IPS DF 6.9 (cell line): Measurements from ENCODE around the gene C5orf15.

Experiments used
- DNase-seq: peaks from one replicate; pipeline ENCODE4 v3.0.0-alpha.2; 2013; ENCODE audit warnings: low read depth, low spot score
- H3K27ac ChIP-seq: one replicate; pipeline ENCODE4 v1.5.1; 2013; ENCODE audit warnings: low read length, control low read depth
- H3K27me3 ChIP-seq: 2 replicates; pipeline ENCODE4 v1.6.1; 2013; ENCODE audit warnings: mild to moderate bottlenecking, low read length; ENCODE audit not compliant: control insufficient read depth, insufficient read depth
- H3K36me3 ChIP-seq: 2 replicates; pipeline ENCODE4 v1.6.1; 2013; ENCODE audit warnings: low read length; ENCODE audit not compliant: control insufficient read depth, insufficient read depth
- H3K4me1 ChIP-seq: 2 replicates; pipeline ENCODE4 v1.6.1; 2013; ENCODE audit warnings: low read length; ENCODE audit not compliant: control insufficient read depth, insufficient read depth
- H3K4me3 ChIP-seq: 2 replicates; pipeline ENCODE4 v1.5.1; 2013; ENCODE audit warnings: mild to moderate bottlenecking, low read length
- H3K9me3 ChIP-seq: 2 replicates; pipeline ENCODE4 v1.6.1; 2013; ENCODE audit warnings: low read length, inconsistent platforms; ENCODE audit not compliant: control insufficient read depth, insufficient read depth
- WGBS: extraction: QIAGEN DNeasy Blood & Tissue Kit; methylation state at CpG from one replicate; pipeline ENCODE4 v1.1.7; 2013; ENCODE audit warnings: mixed read lengths, missing lambda C conversion rate; ENCODE audit not compliant: insufficient read length, insufficient coverage; 5-methylcytosine and 5-hydroxymethylcytosine counted together

C5orf15 gene

DNA sequence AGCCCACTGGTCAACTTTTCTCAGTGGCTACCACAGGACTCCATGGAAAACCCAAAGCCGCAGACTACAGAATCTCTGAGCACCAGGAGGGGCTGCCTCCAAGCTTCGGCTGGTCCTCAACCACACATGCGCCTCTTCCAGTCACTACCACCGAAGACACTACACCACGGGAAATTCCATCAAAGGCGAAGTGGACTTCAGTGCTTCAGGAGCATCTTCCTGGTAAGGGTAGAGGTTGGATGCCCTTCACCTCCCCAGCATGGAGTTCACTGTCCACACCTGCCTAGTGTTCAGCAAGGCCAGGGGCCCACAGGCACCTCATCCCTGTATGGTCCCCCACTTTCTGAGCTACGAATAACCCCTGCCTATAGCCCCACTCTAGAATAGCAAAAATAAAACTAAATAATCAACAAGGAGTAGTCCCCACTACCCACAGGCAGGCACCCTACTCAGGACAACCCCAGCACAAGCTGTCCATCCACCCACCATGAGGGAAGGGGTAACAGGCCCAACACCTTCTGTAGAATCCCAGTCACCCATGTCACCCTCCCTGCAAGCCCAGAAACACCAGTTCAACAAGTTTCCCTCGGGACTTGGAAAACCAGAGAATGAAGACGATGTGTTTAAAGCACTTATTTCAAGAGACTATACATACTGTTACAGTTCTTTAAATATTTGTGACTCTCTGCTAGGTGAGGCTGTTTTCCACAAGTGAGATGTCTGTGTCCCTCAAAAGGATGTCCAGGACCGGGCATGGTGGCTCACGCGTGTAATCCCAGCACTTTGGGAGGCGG, 33.7 kb upstream of the C5orf15 start:
- Histone ChIP-seq H3K4me1 (0 out of 2 replicates have a peak, but pooled peaks cover 3% of the 10 kb centered on the region), H3K4me3 (no peak overlapping the region), H3K27ac (no peak overlapping the region), H3K27me3 (no peaks in the 10 kb centered on the region), H3K36me3 (no peaks in the 10 kb centered on the region), H3K9me3 (no peaks in the 10 kb centered on the region)
- no peak for DNase-seq
- no CpG with 5 or more reads among the region's 13 CpGs for WGBS

DNA sequence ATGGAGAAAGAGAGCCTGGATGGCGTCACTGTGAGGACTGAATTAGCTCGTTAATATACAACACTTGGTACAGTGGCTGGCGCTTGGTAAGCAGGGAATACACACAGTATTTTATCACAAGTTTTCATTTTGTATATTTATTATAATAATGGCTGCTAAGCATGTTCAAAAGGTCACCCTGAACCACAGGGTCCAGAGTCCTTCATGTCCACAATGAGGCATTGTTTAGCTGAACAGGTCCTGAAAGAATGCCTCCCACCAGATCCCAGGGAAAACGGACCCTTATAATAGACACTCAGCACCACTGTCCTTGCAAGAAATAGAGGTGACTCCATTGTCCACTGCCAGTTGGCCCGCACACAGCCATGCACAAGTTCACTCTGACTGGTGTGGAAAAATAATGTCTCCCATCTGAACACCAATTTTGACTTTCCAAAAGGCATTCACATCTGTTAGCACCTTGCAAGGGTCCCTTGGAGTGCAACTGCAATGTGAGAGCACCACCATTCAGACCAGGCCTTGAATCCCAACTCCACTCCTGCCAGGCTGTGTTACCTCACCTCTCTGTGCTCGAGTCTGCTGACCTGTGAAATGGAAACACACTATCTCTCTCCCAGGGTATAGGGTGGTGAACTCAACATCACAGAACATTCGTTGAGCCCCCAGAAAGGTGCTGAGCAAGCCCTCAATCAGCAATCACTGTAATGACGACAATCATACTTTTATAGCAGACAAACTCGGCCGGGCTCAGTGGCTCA, 32.5 kb upstream of the C5orf15 start:
- Histone ChIP-seq H3K27ac (no peak overlapping the region), H3K27me3 (no peaks in the 10 kb centered on the region), H3K36me3 (no peaks in the 10 kb centered on the region), H3K9me3 (no peaks in the 10 kb centered on the region), H3K4me3 (no peak overlapping the region), H3K4me1 (peaks cover 8% of the 10 kb centered on the region)
- WGBS: no CpG with 5 or more reads among the region's 10 CpGs
- no peak for DNase-seq

DNA sequence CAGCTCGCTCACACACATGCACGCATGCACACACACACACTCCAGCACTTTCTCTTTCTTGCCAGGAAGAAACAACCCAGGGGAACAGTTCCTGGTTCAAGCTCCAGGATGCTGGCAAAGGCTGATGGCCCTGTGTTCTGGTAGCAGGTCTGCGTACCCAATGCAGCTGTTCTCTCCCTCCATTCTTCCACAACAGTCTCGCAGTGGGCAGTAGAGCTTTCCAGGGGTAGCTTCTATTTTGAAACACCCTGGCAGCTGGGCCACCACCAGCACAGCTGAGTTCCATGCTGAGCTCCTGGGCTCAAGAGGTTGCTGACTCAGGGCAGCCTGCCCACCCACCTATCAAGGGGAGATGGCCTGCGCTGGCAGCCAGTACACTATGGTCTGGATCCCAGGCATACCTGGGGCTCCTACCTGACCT, 31.7 kb upstream of the C5orf15 start:
- WGBS: no CpG with 5 or more reads among the region's 5 CpGs
- no peaks in the 10 kb centered on the region for H3K36me3 ChIP-seq
- peaks cover 9% of the 10 kb centered on the region for H3K4me1 ChIP-seq
- H3K27me3 ChIP-seq: no peaks in the 10 kb centered on the region
- no peak overlapping the region for H3K27ac ChIP-seq
- no peak overlapping the region for H3K4me3 ChIP-seq
- DNase-seq: no peak
- H3K9me3 ChIP-seq: no peaks in the 10 kb centered on the region

DNA sequence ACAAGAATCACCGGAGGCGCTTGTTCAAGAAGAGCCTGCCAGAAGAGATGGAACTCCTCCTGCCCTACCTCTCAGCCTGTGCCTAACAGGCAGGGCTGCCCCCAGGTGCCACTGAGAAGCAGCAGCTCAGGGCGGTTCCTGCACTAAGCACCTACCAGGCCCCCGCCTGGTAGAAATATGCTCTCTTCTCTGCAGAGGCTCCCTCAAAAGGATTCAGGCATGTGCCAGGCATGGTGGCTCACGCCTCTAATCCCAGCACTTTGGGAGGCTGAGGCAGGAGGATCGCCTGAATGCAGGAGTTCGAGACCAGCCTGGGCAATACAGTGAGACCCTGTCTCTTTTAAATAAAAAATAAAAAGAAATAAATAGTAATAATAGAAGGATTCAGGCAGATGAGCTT, 30.4 kb upstream of the C5orf15 start:
- no peaks in the 10 kb centered on the region for H3K27me3 ChIP-seq
- no peak overlapping the region for H3K4me3 ChIP-seq
- peaks cover 9% of the 10 kb centered on the region for H3K4me1 ChIP-seq
- no peak overlapping the region for H3K27ac ChIP-seq
- H3K36me3 ChIP-seq: no peaks in the 10 kb centered on the region
- no peak for DNase-seq
- H3K9me3 ChIP-seq: no peaks in the 10 kb centered on the region
- WGBS: no CpG with 5 or more reads among the region's 7 CpGs

DNA sequence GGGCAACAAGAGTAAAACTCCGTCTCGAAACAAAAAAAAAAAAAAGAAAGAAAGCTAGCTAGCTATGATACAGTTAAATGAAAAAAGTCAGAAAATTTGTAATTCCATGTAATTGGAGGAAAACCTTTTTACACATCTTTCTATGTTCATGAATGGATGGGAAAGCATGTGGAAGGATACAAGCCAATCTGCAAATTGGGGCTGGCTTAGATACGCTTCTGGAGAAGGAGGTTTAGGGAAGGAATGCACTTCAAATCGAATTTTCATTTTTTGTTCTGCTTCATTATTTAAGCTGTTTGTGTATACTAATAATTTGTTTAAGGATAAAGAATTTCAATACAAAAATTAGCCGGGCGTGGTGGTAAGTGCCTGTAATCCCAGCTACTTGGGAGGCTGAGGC, 29.6 kb upstream of the C5orf15 start:
- WGBS: no CpG with 5 or more reads among the region's 6 CpGs

DNA sequence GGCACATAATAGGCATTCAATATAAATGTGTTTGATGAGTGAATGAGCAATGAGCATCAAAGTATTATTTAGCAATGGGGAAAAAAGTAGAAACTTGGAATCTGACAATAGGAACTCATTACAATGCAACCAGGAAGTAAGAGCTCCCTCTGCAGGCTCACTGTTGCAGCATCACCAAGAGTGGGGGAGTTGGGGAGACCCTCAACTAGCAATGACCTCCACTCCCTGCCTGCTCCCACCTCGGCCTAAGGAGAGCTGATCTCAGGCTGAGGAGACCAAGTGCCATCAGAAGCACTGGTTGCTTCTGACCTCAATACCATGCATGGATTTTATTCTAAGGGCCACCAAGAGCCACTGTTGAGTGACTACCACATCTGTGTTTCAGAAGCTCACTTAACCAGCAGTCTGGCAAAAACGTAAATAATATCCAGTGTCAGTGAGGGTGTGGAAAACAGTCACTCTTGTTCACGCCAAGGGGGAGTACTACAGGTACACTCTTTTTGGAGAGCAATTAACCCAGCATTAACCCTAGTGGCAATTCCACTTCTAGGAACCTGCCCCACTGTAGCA, 28.3 kb upstream of the C5orf15 start:
- WGBS: no CpG with 5 or more reads among the region's 3 CpGs
- no peaks in the 10 kb centered on the region for H3K27me3 ChIP-seq
- no peak overlapping the region for H3K4me3 ChIP-seq
- H3K27ac ChIP-seq: no peak overlapping the region
- H3K9me3 ChIP-seq: no peaks in the 10 kb centered on the region
- peaks cover 7% of the 10 kb centered on the region for H3K4me1 ChIP-seq
- DNase-seq: no peak
- H3K36me3 ChIP-seq: no peaks in the 10 kb centered on the region

More for the DNA sequence above, 29.6 kb upstream of the C5orf15 start:
- no peak for DNase-seq
- Histone ChIP-seq H3K27ac (no peak overlapping the region), H3K4me1 (peaks cover 8% of the 10 kb centered on the region), H3K36me3 (no peaks in the 10 kb centered on the region), H3K4me3 (no peak overlapping the region), H3K9me3 (no peaks in the 10 kb centered on the region), H3K27me3 (no peaks in the 10 kb centered on the region)

DNA sequence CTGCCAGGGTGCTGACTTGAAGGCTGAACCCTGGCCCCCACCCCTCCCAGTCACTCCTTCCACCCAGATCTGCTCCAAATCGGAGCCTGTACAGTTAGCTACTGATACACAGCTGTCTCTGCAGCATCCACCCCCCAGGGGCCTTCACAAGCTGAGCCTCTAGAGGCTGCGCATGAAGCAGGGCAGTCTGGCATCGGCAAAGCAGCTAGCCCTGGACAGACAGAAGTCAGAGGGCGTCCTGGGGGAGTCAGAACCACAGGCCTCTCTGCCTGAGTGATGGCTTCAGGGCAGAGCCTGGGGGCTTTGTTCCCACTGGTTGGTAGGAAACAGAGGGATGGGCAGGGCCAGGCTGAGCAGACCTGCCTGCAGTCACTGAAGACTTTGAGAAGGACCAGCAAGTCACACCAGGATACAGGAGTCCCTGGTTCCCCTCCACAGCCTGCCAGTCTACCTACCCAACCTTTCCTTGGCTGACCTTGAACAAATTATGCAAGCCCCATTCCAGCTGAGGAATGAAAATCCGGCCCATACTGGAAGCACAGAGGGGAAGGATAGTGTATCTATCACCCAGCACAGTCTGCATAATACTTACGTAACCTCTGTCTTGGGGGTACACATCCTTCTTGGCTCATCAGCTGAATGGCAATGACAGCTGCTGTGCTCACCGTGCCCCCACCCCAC, 27.6 kb upstream of the C5orf15 start:
- DNase-seq: no peak
- Histone ChIP-seq H3K27me3 (no peaks in the 10 kb centered on the region), H3K4me1 (peaks cover 7% of the 10 kb centered on the region), H3K4me3 (no peak overlapping the region), H3K36me3 (no peaks in the 10 kb centered on the region; the same call in 1 of the 2 replicates), H3K9me3 (no peaks in the 10 kb centered on the region), H3K27ac (no peak overlapping the region)
- no CpG with 5 or more reads among the region's 7 CpGs for WGBS

DNA sequence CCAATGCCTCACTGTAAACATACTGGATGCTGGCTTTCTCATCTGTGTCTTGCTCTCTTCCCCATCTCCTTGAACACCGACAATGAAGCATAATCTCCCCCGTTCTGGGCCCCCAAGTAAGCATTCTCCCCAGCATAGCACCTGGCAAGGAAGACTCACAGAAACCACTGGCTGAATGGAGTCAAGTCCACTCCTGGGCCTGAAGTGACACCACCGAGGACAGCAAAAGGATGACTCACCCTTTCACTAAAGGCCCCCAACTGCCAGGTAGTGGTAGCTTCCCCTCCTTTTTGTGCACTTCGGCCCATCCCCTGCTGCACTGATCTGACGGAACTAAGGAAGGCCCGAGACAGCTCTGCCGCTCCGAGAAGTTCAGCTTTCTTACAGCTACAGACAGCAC, 26.9 kb upstream of the C5orf15 start:
- H3K4me3 ChIP-seq: no peak overlapping the region
- no CpG with 5 or more reads among the region's 8 CpGs for WGBS

DNA sequence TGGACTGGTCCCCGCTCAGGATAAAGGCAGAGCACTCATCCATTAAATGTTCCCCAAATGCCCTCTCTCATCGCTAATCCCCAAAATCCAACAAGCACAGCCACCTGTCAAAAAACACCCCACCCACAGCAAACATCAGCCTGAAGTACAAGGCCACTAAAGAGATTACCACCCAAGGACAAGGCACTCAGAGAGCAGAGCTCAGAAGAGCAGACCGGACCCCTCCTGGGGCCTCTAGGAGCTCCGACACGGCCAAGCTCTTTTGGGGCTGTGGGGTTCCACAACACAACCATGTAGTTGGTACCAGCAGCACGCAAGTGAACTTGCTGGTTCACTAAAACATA, 26.5 kb upstream of the C5orf15 start:
- WGBS: no CpG with 5 or more reads among the region's 6 CpGs
- no peak for DNase-seq
- no peak overlapping the region for H3K27ac ChIP-seq

More for the DNA sequence above, 26.9 kb upstream of the C5orf15 start:
- Histone ChIP-seq H3K27ac (no peak overlapping the region), H3K27me3 (no peaks in the 10 kb centered on the region), H3K4me1 (peaks cover 7% of the 10 kb centered on the region), H3K36me3 (peaks cover 7% of the 10 kb centered on the region; the same call in 1 of the 2 replicates), H3K9me3 (no peaks in the 10 kb centered on the region)
- no peak for DNase-seq

DNA sequence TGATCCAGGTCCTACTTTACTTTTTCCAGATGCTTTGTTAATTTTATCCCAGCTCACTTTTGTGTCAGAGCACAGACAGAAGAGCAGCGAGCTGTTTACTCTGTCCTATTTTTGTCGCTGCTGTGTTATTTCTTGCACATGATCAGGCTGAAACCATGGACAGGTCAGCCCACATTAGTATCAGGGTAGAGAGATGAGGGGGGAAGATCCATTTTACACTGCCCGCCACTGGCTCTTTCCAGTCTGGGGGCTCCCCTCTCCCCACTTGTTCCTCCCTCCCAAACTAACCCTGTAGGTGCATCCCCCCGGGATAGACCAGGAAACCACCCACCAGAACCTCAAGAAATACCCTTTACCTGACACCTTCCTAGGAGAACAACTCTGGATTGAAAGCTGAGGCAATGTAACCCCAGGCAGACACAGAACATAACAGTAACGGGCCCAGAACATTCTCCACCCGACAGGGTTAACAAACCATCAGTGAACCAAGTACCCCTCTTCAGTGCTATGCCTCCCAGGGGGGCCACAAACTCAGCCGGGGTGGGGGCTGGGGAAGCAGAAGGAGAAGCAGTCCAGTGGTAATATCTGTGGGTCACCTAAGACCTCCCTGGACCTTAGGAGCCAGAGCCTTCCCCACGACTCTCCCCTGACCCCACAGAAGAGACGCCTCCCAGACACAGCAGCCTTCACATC, 26.0 kb upstream of the C5orf15 start:
- Histone ChIP-seq H3K4me1 (peaks cover 7% of the 10 kb centered on the region), H3K27ac (no peak overlapping the region), H3K4me3 (no peak overlapping the region), H3K27me3 (no peaks in the 10 kb centered on the region), H3K9me3 (no peaks in the 10 kb centered on the region), H3K36me3 (peaks cover 10% of the 10 kb centered on the region; the same call in 1 of the 2 replicates)
- DNase-seq: no peak
- no CpG with 5 or more reads among the region's 9 CpGs for WGBS

More for the DNA sequence above, 26.5 kb upstream of the C5orf15 start:
- H3K4me3 ChIP-seq: no peak overlapping the region
- no peaks in the 10 kb centered on the region for H3K27me3 ChIP-seq
- H3K9me3 ChIP-seq: no peaks in the 10 kb centered on the region
- H3K36me3 ChIP-seq: peaks cover 10% of the 10 kb centered on the region; the same call in 1 of the 2 replicates
- peaks cover 7% of the 10 kb centered on the region for H3K4me1 ChIP-seq
